HEK293 (cell line): ENCODE measurements around the gene ARSJ.

Experiments used
- CTCF ChIA-PET: fragments of 350-600 bp; formaldehyde crosslinking; extraction: SDS; loops from one replicate; lab custom pipeline; 2021; ENCODE audit warnings: antibody characterized with exemption; lab: Yijun Ruan, JAX
- POLR2A ChIA-PET: fragments of 300-600 bp; formaldehyde crosslinking; extraction: SDS; loops from one replicate; lab custom pipeline; 2020; ENCODE audit warnings: antibody characterized with exemption, inconsistent platforms; lab: Yijun Ruan, JAX
- H3K27ac ChIP-seq: fragments of 200-500 bp; sonication (Bioruptor generic); 2 replicates; pipeline ENCODE4 v1.5.1; 2014; ENCODE audit warnings: low read depth, low read length, control low read depth, inconsistent platforms; ENCODE audit errors: extremely low read depth
- H3K36me3 ChIP-seq, 2 experiments: fragments of 200-500 bp in 1 of 2; sonication (Bioruptor generic) in 1 of 2; 1 replicate in 1 of 2; 2 replicates in 1 of 2; pipeline ENCODE4 v1.5.1; 2014 to 2017; ENCODE audit warnings: inconsistent platforms in 2 of 2, low read length in 2 of 2; ENCODE audit not compliant: control insufficient read depth in 2 of 2, insufficient read depth in 1 of 2
- H3K4me1 ChIP-seq: fragments of 200-500 bp; sonication (Bioruptor generic); 2 replicates; pipeline ENCODE4 v1.5.1; 2014; ENCODE audit warnings: mild to moderate bottlenecking, low read length, inconsistent platforms; ENCODE audit not compliant: control insufficient read depth, insufficient read depth
- H3K4me3 ChIP-seq: 2 replicates; pipeline ENCODE4 v1.5.1; 2011; ENCODE audit warnings: low read depth, mild to moderate bottlenecking, control low read depth, low read length, moderate library complexity
- H3K9me3 ChIP-seq: fragments of 200-500 bp; sonication (Bioruptor generic); 2 replicates; pipeline ENCODE4 v1.5.1; 2014; ENCODE audit warnings: low read depth, low read length, inconsistent platforms; ENCODE audit not compliant: control insufficient read depth, insufficient read depth
- ATF2 ChIP-seq: fragments of 450-650 bp; formaldehyde crosslinking; IDR thresholded peaks from 2 replicates; pipeline ENCODE4 v1.5.1; 2016; ENCODE audit warnings: missing biosample characterization, missing genetic modification characterization, low read depth
- SP3 ChIP-seq: fragments of 450-650 bp; formaldehyde crosslinking; IDR thresholded peaks from 2 replicates; pipeline ENCODE4 v1.5.1; 2016; ENCODE audit warnings: missing biosample characterization, missing genetic modification characterization
- ZBTB21 ChIP-seq: fragments of 450-650 bp; formaldehyde crosslinking; IDR thresholded peaks from 2 replicates; pipeline ENCODE4 v1.5.1; 2017; ENCODE audit warnings: missing biosample characterization, missing genetic modification characterization
- ZBTB48 ChIP-seq: fragments of 450-650 bp; formaldehyde crosslinking; IDR thresholded peaks from 2 replicates; pipeline ENCODE4 v1.5.1; 2016; ENCODE audit warnings: missing biosample characterization, missing genetic modification characterization
- ZNF133 ChIP-seq: fragments of 450-650 bp; formaldehyde crosslinking; IDR thresholded peaks from 2 replicates; pipeline ENCODE4 v1.5.1; 2016; ENCODE audit warnings: missing biosample characterization, missing genetic modification characterization
- ZNF174 ChIP-seq: fragments of 450-650 bp; formaldehyde crosslinking; IDR thresholded peaks from 2 replicates; pipeline ENCODE4 v1.5.0; 2017; ENCODE audit warnings: missing biosample characterization, mild to moderate bottlenecking, missing genetic modification characterization
- ZNF366 ChIP-seq: fragments of 450-650 bp; formaldehyde crosslinking; conservative IDR thresholded peaks from 2 replicates; pipeline ENCODE4 v1.5.1; 2016; ENCODE audit warnings: missing biosample characterization, missing genetic modification characterization
- ZNF37A ChIP-seq: fragments of 450-650 bp; IDR thresholded peaks from 2 replicates; pipeline ENCODE4 v1.5.1; 2018; ENCODE audit warnings: missing biosample characterization, missing genetic modification characterization
- ZNF585B ChIP-seq: fragments of 450-650 bp; formaldehyde crosslinking; IDR thresholded peaks from 2 replicates; pipeline ENCODE4 v1.5.1; 2016; ENCODE audit warnings: missing biosample characterization, missing genetic modification characterization
- ZNF621 ChIP-seq: fragments of 450-650 bp; formaldehyde crosslinking; IDR thresholded peaks from 2 replicates; pipeline ENCODE4 v1.5.1; 2017; ENCODE audit warnings: missing biosample characterization, missing genetic modification characterization
- ZNF654 ChIP-seq: fragments of 450-650 bp; formaldehyde crosslinking; IDR thresholded peaks from 2 replicates; pipeline ENCODE4 v1.5.1; 2016; ENCODE audit warnings: low read depth, missing biosample characterization, missing genetic modification characterization
- TF ChIP-seq, protein P1 (sequence below): fragments of 450-650 bp; formaldehyde crosslinking; IDR thresholded peaks from 2 replicates; pipeline ENCODE4 v1.5.1; 2017; ENCODE audit warnings: missing biosample characterization, missing genetic modification characterization
- TF ChIP-seq, protein P2 (sequence below): fragments of 450-650 bp; formaldehyde crosslinking; IDR thresholded peaks from 2 replicates; pipeline ENCODE4 v1.5.1; 2016; ENCODE audit warnings: missing biosample characterization, missing genetic modification characterization
- TF ChIP-seq, protein P3 (sequence below): fragments of 450-650 bp; formaldehyde crosslinking; IDR thresholded peaks from 2 replicates; pipeline ENCODE4 v1.5.1; 2016; ENCODE audit warnings: missing biosample characterization, missing genetic modification characterization

ARSJ gene

GRCh38 chr4:113953888-113954287, 25.6 kb downstream of the ARSJ start:
- no peak overlapping the region for H3K27ac ChIP-seq
- CTCF ChIA-PET = interaction anchor here (1.0 to 1.5 kb wide), 2 partner anchors 118 to 559 kb away, joined by 4 read pairs; no protein-coding TSS in a partner anchor
- H3K36me3 ChIP-seq = no peaks in the 10 kb centered on the region
- no peaks in the 10 kb centered on the region for H3K9me3 ChIP-seq
- peaks cover 3% of the 10 kb centered on the region; the same call in 1 of the 2 replicates for H3K4me1 ChIP-seq
- TF ChIP-seq ZNF654 (tag by site-specific recombination) (no peak), ZNF174 (tag by site-specific recombination) (no peak), ATF2 (no peak), ZBTB48 (tag by site-specific recombination) (no peak), ZNF37A (tag by site-specific recombination) (no peak), ZNF621 (tag by site-specific recombination) (no peak), ZNF585B (tag by site-specific recombination) (no peak), ZBTB21 (tag by site-specific recombination) (no peak)
- TF ChIP-seq, protein P1, sequence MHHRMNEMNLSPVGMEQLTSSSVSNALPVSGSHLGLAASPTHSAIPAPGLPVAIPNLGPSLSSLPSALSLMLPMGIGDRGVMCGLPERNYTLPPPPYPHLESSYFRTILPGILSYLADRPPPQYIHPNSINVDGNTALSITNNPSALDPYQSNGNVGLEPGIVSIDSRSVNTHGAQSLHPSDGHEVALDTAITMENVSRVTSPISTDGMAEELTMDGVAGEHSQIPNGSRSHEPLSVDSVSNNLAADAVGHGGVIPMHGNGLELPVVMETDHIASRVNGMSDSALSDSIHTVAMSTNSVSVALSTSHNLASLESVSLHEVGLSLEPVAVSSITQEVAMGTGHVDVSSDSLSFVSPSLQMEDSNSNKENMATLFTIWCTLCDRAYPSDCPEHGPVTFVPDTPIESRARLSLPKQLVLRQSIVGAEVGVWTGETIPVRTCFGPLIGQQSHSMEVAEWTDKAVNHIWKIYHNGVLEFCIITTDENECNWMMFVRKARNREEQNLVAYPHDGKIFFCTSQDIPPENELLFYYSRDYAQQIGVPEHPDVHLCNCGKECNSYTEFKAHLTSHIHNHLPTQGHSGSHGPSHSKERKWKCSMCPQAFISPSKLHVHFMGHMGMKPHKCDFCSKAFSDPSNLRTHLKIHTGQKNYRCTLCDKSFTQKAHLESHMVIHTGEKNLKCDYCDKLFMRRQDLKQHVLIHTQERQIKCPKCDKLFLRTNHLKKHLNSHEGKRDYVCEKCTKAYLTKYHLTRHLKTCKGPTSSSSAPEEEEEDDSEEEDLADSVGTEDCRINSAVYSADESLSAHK = no peak
- TF ChIP-seq, protein P2, sequence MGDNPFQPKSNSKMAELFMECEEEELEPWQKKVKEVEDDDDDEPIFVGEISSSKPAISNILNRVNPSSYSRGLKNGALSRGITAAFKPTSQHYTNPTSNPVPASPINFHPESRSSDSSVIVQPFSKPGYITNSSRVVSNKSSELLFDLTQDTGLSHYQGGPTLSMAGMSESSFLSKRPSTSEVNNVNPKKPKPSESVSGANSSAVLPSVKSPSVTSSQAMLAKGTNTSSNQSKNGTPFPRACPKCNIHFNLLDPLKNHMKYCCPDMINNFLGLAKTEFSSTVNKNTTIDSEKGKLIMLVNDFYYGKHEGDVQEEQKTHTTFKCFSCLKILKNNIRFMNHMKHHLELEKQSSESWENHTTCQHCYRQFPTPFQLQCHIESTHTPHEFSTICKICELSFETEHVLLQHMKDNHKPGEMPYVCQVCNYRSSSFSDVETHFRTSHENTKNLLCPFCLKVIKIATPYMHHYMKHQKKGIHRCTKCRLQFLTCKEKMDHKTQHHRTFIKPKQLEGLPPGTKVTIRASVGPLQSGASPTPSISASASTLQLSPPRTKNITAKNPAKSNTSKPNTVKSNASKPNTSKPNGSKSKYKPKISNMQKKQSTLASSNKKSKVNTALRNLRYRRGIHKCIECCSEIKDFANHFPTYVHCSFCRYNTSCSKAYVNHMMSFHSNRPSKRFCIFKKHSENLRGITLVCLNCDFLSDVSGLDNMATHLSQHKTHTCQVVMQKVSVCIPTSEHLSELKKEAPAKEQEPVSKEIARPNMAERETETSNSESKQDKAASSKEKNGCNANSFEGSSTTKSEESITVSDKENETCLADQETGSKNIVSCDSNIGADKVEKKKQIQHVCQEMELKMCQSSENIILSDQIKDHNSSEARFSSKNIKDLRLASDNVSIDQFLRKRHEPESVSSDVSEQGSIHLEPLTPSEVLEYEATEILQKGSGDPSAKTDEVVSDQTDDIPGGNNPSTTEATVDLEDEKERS (tag by site-specific recombination) = no peak
- POLR2A ChIA-PET = no interaction called here
- no peak overlapping the region for H3K4me3 ChIP-seq

DNA sequence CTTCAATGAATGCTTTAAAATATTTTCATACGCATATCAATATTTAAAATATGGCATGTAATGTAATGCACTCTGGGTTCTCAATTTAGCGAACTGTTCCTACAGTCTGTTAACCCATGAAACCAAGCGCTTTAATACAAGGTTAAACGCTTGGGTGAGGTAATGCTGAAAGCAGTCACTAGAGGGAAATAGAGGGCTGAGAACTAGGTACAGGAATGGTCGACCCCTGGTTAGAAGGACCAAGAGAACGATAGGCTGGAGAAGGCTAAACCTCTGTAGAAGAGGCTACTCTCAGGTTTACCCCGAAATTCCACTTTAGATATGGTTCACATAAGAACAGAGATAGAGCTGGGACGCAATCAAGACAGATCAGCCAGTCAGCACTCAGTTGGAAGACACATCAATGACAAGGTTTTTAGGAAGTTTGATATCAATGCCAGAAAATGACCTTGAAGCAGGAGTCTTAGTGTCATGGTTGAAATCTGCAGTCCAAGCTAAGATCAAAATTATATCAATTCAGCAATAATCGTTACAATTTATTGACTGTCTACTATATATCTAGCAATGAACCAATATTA, 26.9 kb downstream of the ARSJ start:
- Histone ChIP-seq H3K9me3 (no peaks in the 10 kb centered on the region), H3K4me3 (no peak overlapping the region), H3K4me1 (no peaks in the 10 kb centered on the region), H3K36me3 (no peaks in the 10 kb centered on the region), H3K27ac (no peak overlapping the region)
- no peak for TF ChIP-seq ZNF366
- no peak for TF ChIP-seq SP3
- TF ChIP-seq ZBTB48 (tag by site-specific recombination) = no peak
- TF ChIP-seq ZNF654 (tag by site-specific recombination) = peak; percentile 80
- TF ChIP-seq, protein P3, sequence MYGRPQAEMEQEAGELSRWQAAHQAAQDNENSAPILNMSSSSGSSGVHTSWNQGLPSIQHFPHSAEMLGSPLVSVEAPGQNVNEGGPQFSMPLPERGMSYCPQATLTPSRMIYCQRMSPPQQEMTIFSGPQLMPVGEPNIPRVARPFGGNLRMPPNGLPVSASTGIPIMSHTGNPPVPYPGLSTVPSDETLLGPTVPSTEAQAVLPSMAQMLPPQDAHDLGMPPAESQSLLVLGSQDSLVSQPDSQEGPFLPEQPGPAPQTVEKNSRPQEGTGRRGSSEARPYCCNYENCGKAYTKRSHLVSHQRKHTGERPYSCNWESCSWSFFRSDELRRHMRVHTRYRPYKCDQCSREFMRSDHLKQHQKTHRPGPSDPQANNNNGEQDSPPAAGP (tag by site-specific recombination) = no peak
- TF ChIP-seq ZNF133 (tag by site-specific recombination) = peak; percentile 96
- CTCF ChIA-PET = interaction anchor here (0.6 to 1.7 kb wide), 11 partner anchors 12 to 557 kb away, joined by 3 to 9 read pairs (median 4); partner anchors contain the start of gene ARSJ
- POLR2A ChIA-PET = no interaction called here
